ENCODE data around the gene LMO1.

Gene LMO1

DNA sequence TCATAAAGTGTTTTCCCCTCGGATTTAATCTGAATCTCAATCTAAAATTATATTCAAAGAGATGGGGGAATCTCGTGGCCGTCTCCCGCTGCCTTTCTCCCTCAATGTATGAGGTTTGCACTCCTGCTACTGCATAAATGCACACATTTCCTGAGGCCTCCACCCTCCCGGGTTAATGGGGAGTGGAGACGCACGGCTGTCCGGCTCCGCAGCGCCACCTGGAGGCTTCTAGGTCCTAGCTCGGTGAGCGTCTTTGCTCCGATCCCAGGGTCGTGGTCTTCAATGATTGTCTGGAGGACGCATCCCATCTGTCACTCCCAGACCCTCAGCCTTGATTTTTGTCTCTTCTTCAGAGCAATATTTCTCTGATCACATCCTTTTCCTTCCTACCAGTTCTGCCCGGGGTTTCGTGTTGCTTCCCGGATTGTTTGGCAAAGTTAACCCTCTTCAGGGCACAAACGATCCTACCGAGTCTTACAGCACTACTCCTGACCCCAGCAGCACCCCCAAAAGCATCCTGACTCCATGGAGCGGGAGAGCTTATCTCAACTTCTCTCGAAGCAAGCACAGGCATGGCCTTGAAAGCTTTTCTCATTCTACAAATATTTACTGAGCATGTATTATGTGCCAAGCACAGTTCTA lies at the start of gene LMO1:
Gene LMO1, minus strand, starts transcription at position 110 of the 642 bp plus-strand sequence. CDS start 516 bp downstream, outside the sequence.
- DNase-seq (ENCODE audit: low spot score), result peak; percentile 76

DNA sequence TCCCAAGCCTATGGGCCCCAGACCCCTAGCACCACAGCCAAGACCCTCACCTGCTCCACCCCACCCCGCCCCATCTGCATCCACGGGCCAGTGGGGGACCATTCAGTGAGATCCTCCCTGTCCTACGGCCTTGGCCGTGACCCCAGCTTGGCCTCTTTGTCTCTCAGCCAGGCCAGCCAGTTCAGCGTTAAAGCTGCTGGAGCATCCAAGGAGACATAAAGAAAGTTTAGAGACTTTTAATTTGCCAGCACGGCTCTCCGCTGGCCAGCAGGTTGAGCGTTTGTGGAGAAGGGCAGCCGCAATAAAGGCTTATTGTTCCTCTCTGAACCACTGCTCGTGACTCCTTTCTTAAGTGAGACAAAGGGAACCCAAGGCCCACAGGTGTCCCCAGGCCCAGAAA lies 49.3 kb upstream of the LMO1 start:
- no peak for DNase-seq (ENCODE audit: low spot score)

DNA sequence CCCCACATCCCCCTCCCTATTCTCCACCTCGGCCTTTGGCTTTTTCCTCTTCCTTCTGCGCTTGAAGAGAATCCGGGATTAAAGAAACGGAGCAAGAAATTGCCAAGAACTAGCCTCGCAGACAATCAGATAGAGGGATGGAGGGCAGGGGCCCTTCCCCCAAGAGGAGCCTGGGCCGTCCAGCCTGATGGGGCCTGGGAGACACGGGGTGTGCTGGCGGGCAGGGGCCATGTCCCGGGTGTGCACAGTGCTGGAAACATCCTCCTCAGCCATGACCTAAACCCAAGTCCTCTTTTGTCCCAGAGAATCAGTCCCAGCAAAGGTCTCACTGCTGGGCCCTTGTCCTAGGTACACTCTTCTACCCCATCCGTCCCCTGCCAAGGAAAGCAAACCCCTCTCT lies 47.7 kb upstream of the LMO1 start:
- no peak for DNase-seq (ENCODE audit: low spot score)

DNA sequence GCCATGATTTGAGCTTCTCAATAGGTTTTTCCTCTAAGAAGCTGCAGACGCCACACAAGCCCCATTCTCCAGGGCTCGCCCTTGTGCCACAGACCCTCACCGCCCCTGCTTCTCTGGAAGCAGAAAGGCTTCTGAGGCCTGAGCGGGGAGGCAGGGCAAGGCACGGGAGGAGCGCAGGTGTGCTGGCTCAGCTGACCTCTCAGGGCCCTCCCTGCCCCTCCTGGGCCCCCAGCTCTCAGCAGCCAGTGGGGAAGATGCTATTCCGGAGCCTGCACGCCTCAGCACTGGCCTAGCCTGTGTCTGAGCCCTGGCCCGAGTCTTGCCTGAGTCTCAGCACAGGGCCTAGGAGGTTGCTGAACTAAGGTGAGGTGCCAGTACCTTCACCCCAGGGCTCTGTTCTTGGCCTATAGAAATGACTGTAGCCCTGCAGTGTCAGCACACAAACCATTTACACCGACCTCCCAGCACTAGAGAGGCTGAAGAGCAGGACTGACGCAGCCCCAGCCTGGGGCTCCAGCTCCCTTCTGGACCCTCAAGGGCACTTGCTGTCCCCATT lies 47.1 kb upstream of the LMO1 start:
- no peak for DNase-seq (ENCODE audit: low spot score)

DNA sequence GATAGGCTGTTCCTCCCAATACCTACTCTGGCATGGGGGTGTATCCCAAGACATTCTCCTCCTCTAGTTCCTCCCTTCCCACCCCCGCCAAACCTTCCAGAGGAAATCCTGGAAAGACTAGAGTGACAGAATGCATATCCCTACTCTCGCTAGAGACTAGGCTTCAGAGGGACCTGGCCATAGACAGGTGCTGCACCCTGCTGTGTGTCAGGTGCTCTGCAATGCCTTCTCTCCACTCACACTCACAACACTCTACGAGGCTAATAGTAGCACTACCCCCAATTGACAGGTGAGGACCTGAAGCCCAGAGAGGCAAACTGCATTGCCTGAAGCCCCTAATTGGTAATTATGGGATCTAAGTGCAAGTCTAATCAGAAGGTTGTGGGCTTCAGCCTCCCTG lies 46.2 kb upstream of the LMO1 start:
- DNase-seq (ENCODE audit: low spot score), result no peak

DNA sequence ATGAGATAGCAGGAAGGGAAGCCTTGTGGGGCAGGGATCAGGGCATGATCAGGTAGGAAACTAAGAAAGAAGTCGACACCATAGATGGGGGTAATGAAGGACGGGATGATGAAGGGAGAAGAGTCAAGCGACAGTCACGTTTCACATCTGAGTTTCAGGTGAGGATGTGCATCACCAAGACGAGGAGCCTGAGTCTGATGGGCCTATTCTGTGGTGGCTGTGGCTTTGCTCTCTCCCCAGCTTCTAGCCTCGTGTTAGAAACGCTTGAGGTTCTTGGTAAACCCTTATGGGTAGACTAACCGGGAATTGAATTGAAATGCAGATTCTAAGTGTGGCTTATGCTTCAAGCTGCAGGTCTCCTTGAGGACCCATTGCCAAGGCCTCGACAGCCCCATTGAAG lies 45.6 kb upstream of the LMO1 start:
- DNase-seq (ENCODE audit: low spot score), result no peak

DNA sequence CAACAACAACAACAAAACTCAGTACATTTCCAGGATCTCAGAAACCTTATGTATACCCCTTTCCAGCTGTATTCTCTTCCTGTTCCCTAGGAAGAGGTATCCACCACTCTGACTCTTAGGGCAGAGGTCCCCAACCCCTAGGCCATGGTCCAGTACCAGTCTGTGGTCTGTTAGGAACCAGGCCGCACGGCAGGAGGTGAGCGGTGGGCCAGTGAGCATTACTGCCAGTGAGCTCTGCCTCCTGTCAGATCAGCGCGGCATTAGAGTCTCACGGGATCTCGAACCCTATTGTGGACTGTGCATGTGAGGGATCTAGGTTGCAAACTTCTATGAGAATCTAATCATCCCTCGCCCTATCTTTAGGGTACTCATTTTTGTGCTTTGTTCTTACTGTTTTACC lies 43.9 kb upstream of the LMO1 start:
- DNase-seq (ENCODE audit: low spot score), result no peak

DNA sequence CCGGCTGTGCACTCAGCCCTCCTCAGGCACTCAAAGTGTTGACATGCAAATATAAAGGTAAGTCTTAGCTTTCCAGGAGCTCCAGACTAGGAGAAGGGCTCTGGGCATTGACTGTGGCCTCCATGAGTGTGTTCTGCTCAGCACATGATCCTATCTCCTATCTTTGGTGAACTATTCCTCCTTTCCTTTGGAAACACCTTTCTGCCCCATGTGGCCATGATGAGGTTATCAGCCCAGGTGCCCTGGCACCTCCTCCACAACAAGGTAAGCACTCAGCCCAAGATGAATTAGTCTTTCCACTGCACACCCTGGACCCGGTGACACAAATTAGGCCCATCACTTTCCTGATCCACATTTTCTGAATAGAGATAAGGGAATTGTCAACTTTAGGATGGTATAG lies 37.9 kb upstream of the LMO1 start:
- DNase-seq (ENCODE audit: low spot score), result no peak

DNA sequence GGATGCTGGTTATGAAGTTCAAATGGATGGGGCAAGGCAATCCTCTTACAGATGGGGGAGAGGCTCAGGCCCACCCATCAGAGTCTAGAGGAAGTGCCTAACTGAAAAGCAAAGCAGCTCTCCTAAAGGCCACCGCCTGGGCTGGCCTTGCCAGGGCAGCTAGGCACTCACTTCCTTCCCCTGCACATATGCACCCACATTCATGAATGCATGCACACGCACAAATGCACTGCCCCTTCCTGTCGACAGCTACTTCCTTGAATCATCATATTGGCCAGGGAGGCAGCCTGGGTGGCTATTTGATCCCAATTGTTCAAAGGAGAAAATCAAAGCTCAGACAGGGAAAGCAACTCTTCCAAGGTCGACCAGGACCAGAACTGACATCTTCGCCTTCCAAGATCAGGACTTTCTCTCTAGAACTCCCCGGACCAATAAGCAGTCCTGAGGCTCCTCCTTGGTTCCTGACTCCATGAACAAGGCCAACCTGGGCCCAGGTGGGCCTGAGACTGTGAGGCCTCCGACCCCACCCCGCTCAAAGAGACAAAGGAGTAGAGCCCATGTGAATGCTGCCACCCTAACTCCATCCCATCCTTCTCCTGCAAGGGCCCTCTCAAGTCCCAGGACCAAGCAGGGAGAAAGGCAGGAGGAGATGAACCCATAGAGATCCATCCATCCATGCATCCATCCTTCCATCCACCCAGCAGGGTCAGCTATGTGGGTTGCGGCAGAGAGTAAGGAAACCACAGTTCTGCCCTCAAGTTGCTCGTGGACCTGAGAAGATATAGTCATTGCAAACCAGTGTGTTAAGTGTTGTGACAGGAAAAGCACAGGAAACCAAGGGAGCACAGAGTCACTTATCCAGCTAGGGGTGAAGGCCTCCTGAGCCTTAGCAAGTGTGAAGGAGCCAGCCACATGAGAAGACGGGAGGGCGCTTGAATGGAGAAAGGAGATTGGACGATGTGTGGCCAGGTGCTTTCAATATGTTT lies 35.4 kb upstream of the LMO1 start:
- no peak for DNase-seq (ENCODE audit: low spot score)

DNA sequence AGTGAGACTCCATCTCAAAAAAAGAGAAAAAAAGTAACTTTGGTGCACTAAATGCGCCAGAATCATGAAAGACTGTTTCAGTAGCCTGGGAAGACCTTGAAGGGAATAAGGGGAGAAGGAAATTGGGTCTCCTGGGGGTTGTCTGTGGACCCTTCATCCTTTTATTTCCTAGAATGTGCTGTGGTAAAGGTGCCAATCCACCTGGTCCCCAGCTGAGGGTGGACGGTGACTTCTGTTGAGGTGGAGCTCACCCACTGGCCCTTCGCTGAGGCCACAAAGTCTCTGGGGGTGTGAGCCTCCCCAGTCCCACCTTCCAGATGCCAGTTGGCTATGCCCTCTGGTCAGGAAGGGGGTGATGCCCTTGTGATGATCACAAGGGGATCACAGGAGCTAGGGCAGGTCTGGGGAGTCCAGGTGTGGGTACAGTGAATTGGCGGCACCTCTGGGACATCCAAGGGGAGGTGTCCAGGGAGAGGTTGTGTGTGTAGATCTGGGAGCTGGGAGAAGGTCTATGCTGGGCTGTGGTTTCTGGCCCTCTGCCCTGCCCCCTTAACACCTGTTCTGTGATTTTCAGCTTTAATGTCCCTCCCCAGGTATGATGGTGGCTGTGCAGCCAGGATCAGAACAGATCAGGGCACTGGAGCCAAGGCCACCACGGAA lies 34.2 kb upstream of the LMO1 start:
- DNase-seq (ENCODE audit: low spot score), result no peak

DNA sequence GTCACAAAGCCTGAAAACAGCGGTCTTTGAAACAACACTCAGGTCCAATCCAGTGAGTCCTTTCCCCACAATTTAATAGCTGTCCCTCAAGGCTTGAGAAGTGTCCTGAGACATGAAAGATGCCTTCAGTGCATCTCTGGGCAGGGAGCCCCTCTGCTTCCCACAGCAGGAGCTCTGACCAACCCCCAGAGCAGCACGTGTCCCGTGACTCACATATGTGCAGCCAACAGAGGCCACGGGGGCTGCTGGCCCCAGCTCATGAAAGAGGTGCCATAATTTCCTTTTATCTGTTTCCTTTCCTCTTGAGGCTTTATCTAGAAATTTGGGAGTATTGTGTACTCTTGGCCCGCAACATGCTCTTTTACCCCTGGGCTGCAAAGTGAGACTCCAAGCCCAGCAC lies 33.2 kb upstream of the LMO1 start:
- DNase-seq (ENCODE audit: low spot score), result no peak

DNA sequence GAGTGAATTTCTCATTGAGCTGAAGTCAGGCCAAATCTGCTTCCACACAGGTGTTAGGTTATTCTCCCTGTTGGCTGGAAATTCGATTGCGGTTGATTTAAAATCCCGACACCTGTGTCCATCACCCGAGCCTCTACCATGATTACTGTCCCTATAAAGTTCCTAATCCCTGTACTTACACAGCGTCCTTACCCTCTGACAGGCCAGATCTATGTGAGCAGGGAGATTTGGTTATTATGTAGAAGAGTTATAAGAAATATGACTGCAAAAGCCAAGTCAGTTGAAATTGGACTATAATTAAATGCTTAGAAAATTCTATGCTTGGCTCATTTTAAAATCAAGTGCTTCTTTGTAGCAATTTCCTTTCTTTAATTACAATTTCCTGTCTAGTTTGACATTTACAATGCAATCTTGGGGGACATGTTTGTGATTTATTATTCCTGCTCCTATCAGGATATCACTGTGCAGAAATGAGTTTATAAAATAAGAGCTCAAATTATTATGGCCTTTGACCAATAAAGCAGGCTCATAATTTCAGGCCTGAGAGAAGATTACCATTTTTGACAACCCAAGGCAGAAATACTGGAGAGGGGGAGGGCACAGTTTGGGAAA lies 32.5 kb upstream of the LMO1 start:
- no peak for DNase-seq (ENCODE audit: low spot score)

DNA sequence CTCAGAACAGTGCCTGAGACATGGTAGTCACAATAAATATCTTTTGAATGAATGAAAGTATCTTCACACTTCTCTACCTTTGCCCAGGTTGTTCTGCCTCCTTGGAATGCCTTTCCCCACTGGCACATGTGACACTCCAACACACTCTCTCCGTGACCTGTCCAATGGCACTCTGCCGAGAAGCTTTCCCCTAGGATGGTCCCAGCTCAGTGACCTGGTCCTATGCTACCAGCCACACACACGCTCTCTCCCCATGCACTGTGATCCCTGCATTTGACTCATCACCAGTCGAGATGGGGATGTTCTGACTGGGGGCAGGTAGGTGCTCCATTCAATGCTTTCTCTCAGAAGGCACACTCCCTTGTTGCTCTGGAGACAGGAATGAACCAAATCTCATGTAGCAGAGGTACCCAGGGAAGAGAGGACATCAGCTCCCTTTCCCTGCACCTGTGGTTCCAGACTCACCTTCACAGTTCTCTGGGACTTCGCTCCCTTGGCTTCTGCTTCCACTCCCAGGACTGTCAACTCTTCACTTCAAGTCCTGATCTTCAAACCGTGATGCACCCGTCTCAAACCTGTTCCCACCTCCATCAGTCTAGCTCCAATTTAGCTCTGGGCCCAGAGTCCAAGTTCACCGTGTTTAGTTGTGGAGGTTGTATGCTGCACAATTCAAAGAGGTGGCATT lies 30.7 kb upstream of the LMO1 start:
- DNase-seq (ENCODE audit: low spot score), result no peak

DNA sequence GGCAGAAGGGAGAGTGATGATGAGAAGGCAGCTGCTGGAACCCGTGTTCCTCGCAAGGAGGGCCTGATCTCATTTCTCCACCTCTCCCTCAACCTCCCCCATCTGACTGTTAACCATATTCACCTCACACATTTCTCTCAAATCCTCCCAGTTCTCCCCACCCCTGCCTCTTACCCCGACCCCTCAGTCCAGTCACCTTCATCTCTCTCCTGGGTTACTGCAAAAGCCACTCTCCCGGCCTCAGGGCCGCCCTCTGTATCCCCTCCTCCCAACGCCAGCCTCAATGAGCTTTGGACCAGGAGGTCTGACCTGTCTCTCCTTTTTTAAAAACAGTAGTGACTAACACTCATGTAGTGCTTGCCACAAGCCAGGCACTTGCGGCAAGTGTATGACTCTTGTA lies 29.5 kb upstream of the LMO1 start:
- no peak for DNase-seq (ENCODE audit: low spot score)

DNA sequence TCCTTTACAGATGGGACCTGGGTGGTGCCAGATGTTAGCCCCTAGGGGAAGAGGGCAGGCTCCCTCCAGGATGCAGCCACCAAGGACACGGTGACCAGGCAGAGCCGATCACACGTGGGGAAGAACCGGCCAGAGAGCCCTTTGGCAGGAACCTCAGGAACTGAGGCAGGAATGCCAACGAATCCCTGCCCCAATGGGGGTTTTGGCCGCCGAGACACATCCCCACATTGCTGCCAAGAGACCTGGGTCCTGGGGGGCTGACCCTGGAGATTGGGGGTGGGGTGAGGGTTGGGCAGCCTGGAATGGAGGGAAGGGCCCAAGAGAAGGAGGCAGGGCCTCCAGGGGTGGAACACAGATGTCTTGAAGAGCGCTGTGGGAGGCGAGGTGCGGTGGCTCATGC lies 28.7 kb upstream of the LMO1 start:
- no peak for DNase-seq (ENCODE audit: low spot score)

DNA sequence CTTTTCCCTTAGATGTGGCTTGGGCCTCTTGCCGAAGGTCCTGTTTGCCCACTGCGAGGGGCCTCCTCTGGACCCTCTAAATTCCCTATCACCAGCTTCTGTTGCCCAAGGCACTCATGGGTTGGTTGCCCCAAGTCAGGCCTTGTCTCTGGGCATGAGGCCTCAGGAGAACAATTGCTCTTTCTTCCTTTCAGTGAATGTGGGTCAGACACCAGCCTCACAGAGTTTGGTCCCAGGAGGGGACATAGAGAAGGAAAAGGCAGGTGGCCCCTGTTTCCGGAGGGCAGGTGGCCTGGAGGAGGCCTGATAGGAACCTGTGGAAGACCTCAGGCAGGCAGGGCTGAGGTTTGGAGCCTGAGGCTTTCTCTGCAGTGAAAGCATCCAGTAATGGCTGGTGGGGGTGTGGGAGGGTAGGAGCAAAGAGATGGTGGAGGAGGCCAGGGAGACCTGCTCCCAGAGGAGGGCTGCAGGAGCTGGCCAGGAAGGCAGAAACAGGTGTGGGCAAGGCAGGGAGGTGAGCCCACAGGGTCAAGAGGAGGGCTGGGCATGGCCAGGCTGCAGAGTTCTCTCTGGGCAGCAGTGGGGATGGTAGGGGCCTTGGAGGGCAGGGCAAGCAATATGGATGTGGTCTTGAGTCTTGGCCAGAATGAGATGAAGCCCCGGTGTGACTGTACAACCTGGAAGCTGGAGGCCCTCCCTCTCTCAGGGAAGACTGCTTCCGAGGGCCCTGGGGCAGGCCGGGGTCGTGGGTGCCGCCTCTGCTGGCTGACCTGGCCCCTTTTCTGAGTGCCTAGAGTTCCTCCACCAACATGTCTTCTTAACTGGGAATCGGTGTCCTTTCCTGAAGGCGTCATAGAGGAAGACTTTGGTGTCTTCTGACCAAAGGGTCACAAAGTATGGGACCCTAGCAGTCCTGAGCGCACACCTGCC lies 28.0 kb upstream of the LMO1 start:
- no peak for DNase-seq (ENCODE audit: low spot score)

DNA sequence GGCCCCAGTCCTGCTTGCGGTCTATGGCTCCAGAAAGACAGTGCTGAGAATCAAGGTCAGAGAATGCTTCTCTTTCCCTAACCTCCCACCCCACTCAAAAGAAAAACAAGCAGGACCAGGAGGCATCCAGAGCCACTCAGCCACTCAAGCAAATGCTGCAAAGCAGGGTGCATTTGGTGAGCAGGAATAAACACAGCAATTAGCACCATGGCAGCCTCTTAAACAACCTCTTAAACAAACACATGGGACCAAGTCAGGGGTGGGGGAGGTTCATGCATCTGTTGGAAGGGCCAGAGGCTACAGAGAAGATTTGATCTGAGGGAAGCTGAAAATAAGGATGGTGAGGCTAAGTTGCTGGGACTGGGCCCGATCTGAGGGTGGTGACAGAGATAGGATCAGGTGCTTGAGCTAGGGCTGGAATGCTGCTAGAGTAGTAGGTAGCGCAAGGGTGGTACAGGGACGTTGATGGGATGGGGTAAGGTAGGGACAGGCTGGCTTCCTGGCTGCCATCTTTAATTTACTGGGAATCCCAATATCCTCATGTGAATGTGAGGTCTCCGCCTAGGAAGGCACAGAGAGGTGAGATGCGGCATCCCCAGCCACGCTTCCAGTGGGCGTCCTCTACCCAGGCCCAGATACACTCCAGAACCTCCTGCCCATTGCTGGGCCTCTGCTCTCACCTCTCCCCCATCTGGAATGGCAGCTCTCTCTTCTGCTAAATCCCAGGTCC lies 26.6 kb upstream of the LMO1 start:
- no peak for DNase-seq (ENCODE audit: low spot score)

DNA sequence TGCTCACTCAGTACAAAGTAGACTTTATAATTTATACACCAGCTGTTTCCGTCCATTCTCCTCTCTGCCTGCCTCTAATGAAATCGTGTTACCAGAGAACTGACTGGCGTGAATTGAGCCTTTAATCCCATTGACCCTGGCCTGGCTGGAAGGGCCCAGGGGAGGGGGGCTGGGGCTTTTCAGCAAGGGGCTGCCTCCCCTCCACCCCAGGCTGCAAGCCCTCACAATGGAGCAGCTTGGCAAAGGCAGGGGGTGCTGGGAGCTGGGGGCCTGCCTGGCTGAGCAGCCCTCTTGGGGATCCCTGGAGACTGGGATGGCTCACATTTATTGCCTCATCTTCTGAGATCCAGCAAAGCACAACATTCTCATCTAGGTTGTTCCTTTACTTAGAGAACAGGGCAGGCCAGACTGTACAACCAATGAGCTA lies 25.8 kb upstream of the LMO1 start:
- DNase-seq (ENCODE audit: low spot score), result no peak

DNA sequence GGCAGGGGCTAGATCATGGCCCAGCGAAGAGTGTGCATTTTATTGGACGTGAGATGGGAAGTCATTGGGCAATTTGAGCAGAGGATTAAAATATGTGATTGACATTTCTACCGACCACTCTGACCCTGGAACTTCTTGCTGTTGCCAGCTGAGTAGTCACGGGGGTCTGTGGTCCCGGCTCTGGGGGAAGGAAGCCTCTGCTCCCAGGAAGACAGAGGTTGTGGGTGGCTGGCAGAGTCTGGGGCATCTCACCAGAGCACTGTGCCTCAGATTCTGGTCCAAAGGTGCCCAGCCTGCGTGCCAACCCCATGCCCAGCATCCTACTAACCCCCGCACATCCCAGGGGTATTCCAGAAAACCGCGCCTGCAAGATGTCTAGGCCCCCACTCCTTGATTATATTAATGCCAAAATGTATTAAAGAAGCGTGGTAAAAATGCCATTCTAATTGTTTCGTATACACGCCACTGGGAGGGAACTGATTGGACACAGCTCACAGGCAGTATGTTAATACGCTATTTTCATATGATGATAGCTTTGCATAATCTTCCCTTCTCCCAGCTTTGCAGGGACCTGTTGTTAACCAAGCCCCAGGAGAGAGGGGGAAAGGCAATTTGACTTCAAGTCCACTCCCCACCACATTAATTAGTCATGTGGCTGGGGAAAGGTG lies 25.3 kb upstream of the LMO1 start:
- DNase-seq (ENCODE audit: low spot score), result no peak
